ENCODE data around the gene ENTPD7.

Gene ENTPD7

DNA sequence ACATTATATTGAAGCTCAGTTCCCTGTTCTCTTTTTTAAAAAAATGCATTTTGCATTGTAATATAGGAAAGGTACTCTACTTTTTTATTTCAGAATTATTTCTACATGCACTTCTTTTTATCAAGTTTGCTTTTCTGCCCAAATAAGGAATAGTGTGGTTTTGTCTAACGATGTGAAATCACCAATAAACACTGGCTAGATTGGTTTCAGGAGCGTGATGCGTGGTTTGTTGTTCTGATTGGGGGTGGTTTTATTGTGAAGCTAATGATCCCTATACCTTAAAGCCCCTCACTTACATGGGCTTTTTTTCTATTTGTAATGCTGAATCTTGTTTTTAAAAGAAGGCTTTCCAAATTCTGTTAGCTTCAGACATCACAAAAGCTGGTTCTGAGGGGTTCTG is 17.6 kb downstream of the ENTPD7 start:
- DNase-seq (ENCODE audit: low read depth) = no peak
- H3K4me3 ChIP-seq (ENCODE audit: low read depth, low read length) = no peak overlapping the region
- TF ChIP-seq POLR2A (IDR thresholded peaks at IDR 0.05; ENCODE audit: extremely low read depth, insufficient read length) (no peak), MAX (IDR thresholded peaks at IDR 0.05; ENCODE audit: low read depth, low read length) (no peak), MYC (IDR thresholded peaks at IDR 0.05; ENCODE audit: low read depth, low read length) (no peak)
- TF ChIP-seq, protein P1, sequence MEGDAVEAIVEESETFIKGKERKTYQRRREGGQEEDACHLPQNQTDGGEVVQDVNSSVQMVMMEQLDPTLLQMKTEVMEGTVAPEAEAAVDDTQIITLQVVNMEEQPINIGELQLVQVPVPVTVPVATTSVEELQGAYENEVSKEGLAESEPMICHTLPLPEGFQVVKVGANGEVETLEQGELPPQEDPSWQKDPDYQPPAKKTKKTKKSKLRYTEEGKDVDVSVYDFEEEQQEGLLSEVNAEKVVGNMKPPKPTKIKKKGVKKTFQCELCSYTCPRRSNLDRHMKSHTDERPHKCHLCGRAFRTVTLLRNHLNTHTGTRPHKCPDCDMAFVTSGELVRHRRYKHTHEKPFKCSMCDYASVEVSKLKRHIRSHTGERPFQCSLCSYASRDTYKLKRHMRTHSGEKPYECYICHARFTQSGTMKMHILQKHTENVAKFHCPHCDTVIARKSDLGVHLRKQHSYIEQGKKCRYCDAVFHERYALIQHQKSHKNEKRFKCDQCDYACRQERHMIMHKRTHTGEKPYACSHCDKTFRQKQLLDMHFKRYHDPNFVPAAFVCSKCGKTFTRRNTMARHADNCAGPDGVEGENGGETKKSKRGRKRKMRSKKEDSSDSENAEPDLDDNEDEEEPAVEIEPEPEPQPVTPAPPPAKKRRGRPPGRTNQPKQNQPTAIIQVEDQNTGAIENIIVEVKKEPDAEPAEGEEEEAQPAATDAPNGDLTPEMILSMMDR (IDR thresholded peaks at IDR 0.05; ENCODE audit: low read depth, low read length) = no peak

DNA sequence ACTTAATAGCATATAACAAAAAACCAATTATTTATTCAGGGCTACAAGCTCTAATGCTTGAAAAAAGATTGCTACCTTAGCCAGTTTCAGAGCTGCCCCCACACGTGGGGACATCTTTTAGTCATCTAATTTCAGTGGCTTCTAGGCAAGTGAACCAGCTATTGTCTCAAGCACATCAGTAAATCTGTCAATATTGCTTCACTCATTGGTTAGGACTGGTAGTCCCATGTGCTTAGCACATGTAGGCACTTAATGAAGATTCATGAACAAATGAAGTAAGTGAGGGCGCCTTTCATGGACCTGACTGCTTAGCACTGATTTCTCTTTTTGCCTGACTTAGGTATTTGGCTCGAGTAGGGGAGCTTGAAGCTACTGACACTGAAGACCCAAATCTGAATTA is 19.6 kb downstream of the ENTPD7 start:
- no peak overlapping the region for H3K4me3 ChIP-seq (ENCODE audit: low read depth, low read length)

DNA sequence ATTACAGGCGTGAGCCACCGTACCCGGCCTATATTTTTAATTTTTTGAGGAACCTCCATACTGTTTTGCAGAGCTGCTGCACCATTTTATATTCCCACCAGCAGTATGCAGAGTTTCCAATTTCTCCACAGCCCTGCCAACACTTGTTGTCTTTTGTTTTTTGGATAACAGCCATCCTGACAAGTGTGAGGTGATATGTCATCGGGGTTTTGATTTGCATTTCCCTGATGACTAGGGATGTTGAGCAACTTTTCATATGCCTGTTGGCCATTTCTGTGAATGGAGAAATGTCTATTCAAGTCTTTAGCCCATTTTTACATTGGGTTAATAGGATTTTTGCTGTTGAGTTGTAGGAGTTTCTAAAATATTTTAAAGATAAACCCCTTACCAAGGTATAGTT is 22.2 kb downstream of the ENTPD7 start:
- no peak overlapping the region for H3K4me3 ChIP-seq (ENCODE audit: low read depth, low read length)
- TF ChIP-seq, protein P1 (IDR thresholded peaks at IDR 0.05; ENCODE audit: low read depth, low read length) = no peak
- TF ChIP-seq MAX (IDR thresholded peaks at IDR 0.05; ENCODE audit: low read depth, low read length) = no peak
- no peak for TF ChIP-seq POLR2A (IDR thresholded peaks at IDR 0.05; ENCODE audit: extremely low read depth, insufficient read length)
- TF ChIP-seq MYC (IDR thresholded peaks at IDR 0.05; ENCODE audit: low read depth, low read length) = no peak
- DNase-seq (ENCODE audit: low read depth) = peak; percentile 26

More for the DNA sequence above, 19.6 kb downstream of the ENTPD7 start:
- no peak for TF ChIP-seq MYC (IDR thresholded peaks at IDR 0.05; ENCODE audit: low read depth, low read length)
- no peak for TF ChIP-seq POLR2A (IDR thresholded peaks at IDR 0.05; ENCODE audit: extremely low read depth, insufficient read length)
- TF ChIP-seq, protein P1 (IDR thresholded peaks at IDR 0.05; ENCODE audit: low read depth, low read length) = no peak
- peak; percentile 19; the same call in 1 of the 2 replicates for TF ChIP-seq MAX (IDR thresholded peaks at IDR 0.05; ENCODE audit: low read depth, low read length)
- DNase-seq (ENCODE audit: low read depth) = no peak

- H3K4me3 ChIP-seq (ENCODE audit: low read depth, low read length) = no peak overlapping the region
- no peak for TF ChIP-seq MYC (IDR thresholded peaks at IDR 0.05; ENCODE audit: low read depth, low read length)
- TF ChIP-seq, protein P1 (IDR thresholded peaks at IDR 0.05; ENCODE audit: low read depth, low read length) = no peak
- DNase-seq (ENCODE audit: low read depth) = no peak
Observed at GRCh38 chr10:99682032-99682431, 22.7 kb downstream of the ENTPD7 start.

DNA sequence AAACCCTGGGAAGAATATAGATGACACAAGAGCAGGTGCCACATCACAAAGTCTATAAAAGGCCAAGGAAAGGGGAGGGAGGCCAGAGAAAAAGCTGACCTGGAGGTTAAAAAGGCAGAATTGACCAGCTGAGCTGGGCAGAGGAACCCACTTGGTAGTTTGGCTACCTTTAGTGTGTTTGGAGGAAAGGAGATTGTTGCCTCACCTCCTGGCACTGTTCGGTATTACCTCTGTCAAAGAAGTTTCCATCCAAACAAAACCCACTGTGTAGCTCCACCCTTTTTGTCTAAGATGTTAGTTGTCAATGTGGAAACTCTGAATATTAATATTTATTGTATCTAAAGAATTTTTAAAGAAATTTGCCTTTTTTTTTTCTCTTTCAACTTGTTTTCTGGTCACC is 23.4 kb downstream of the ENTPD7 start:
- H3K4me3 ChIP-seq (ENCODE audit: low read depth, low read length) = no peak overlapping the region
- DNase-seq (ENCODE audit: low read depth) = peak; percentile 9
- TF ChIP-seq, protein P1 (IDR thresholded peaks at IDR 0.05; ENCODE audit: low read depth, low read length) = no peak
- TF ChIP-seq MAX (IDR thresholded peaks at IDR 0.05; ENCODE audit: low read depth, low read length) (no peak), MYC (IDR thresholded peaks at IDR 0.05; ENCODE audit: low read depth, low read length) (no peak), POLR2A (IDR thresholded peaks at IDR 0.05; ENCODE audit: extremely low read depth, insufficient read length) (no peak)

DNA sequence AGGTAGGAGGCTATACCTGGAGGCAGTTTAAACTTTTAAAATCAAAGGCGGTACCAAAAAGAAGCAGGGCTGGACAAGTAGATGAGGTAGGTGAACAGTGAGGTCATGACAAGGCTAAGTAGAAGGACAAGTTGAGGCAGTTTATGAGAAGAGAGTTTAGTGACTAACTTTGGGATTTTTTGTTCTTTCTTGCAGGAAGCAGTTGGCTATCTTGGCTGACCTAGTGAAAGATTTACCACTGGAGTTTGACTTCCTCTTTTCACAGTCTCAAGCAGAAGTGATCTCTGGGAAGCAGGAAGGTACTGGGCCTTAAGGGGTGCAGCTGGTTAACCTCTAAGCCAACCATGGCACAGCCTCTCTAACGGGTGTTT is 26.3 kb downstream of the ENTPD7 start:
- H3K4me3 ChIP-seq (ENCODE audit: low read depth, low read length) = no peak overlapping the region
- DNase-seq (ENCODE audit: low read depth) = peak; percentile 91

More for the DNA sequence above, 26.3 kb downstream of the ENTPD7 start:
- peak; percentile 37; the same call in 1 of the 2 replicates for TF ChIP-seq MAX (IDR thresholded peaks at IDR 0.05; ENCODE audit: low read depth, low read length)
- no peak for TF ChIP-seq POLR2A (IDR thresholded peaks at IDR 0.05; ENCODE audit: extremely low read depth, insufficient read length)
- peak; percentile 20; the same call in 1 of the 2 replicates for TF ChIP-seq MYC (IDR thresholded peaks at IDR 0.05; ENCODE audit: low read depth, low read length)

Measured in NB4 (cell line).